ENCODE data around the gene ANKRD53. TPM values are rescaled to one million over a fixed set of nuclear protein-coding genes. Genes with fewer than 3 reads are reported as not detected.

Gene ANKRD53
- total and polyA plus RNA-seq, 9 of the 15 experiments (the other 6 are each of a cell fraction or from before 2014, with no cell fraction given): 0.18 TPM; not detected in 8

- TF ChIP-seq CUX1 (CRISPR knock-in tag; IDR thresholded peaks at IDR 0.05) (no peak), DNMT1 (IDR thresholded peaks at IDR 0.05) (peak; percentile 78; the same call in 1 of the 2 replicates), JUND (IDR thresholded peaks at IDR 0.05; ENCODE audit: borderline replicate concordance, low read depth, low read length) (peak; percentile 17; the same call in 1 of the 2 replicates), JUND (tag; IDR thresholded peaks at IDR 0.05; ENCODE audit: borderline replicate concordance, low read depth, low read length) (no peak), CTCFL (IDR thresholded peaks at IDR 0.05; ENCODE audit: borderline replicate concordance, insufficient read depth, low read depth, low read length, poor library complexity, severe bottlenecking) (peak; percentile 94), ELK1 (CRISPR knock-in tag; IDR thresholded peaks at IDR 0.05) (no peak), DLX4 (CRISPR knock-in tag; IDR thresholded peaks at IDR 0.05) (no peak), LCOR (CRISPR knock-in tag; IDR thresholded peaks at IDR 0.05) (no peak), POLR2AphosphoS5 (IDR thresholded peaks at IDR 0.05; ENCODE audit: control insufficient read depth, insufficient read depth, low read depth, low read length) (0 out of 2 replicates have a peak, but pooled peaks have one; percentile 23), CREB3L1 (IDR thresholded peaks at IDR 0.05; ENCODE audit: borderline replicate concordance, low read depth) (no peak; the same call in 1 of the 2 replicates), SPI1 (IDR thresholded peaks at IDR 0.05; ENCODE audit: borderline replicate concordance, low read depth, low read length) (no peak), XRCC5 (IDR thresholded peaks at IDR 0.05; ENCODE audit: low read depth, low read length) (peak; percentile 58; the same call in 1 of the 2 replicates), POLR2G (IDR thresholded peaks at IDR 0.05; ENCODE audit: low read depth, low read length) (peak; percentile 86), HSF4 (CRISPR knock-in tag; IDR thresholded peaks at IDR 0.05; ENCODE audit: borderline replicate concordance) (no peak), SMC3 (conservative IDR thresholded peaks at IDR 0.05; ENCODE audit: insufficient read depth, low read depth, low read length) (0 out of 2 replicates have a peak, but pooled peaks have one; percentile 30), CREM (IDR thresholded peaks at IDR 0.05; ENCODE audit: low read depth) (peak; percentile 70)
These were observed 16.4 kb downstream of the ANKRD53 start, which contains the start of gene TEX261 (continued) for GRCh38 chr2:70994699-70995425.

All from K562 (cell line).